K562 (cell line): ENCODE data around the gene FGR. TPM values are rescaled to one million over a fixed set of nuclear protein-coding genes. Genes with fewer than 3 reads are reported as not detected.

Source experiments
- E2F8 ChIP-seq: fragments of 450-650 bp; IDR thresholded peaks from 2 replicates; pipeline ENCODE4 v1.7.1; 2018; ENCODE audit warnings: mild to moderate bottlenecking, low read depth; ENCODE audit not compliant: partially characterized antibody
- FOXJ2 ChIP-seq: fragments of 200-800 bp; sonication (Bioruptor generic); IDR thresholded peaks from 2 replicates; pipeline ENCODE4 v1.6.1; 2016; ENCODE audit warnings: missing genetic modification characterization, missing compliant biosample characterization
- MEF2A ChIP-seq: IDR thresholded peaks from 2 replicates; pipeline ENCODE4 v1.6.1; 2011; ENCODE audit warnings: low read depth, mild to moderate bottlenecking, low read length, moderate library complexity; ENCODE audit not compliant: control insufficient read depth
- NCOR1 ChIP-seq: fragments of 450-650 bp; IDR thresholded peaks from 2 replicates; pipeline ENCODE4 v1.6.1; 2016; ENCODE audit warnings: mild to moderate bottlenecking, moderate library complexity
- NR2C2 ChIP-seq, 2 experiments: fragments of 200-800 bp in 1 of 2; sonication (Bioruptor generic) in 1 of 2; sonication (generic) in 1 of 2; formaldehyde crosslinking in 1 of 2; IDR thresholded peaks; 2 replicates each; pipeline versions ENCODE4 v1.6.1 to v1.8.0; 2016 to 2022; ENCODE audit warnings: mild to moderate bottlenecking in 1 of 2, missing compliant biosample characterization in 1 of 2, missing genetic modification characterization in 1 of 2, missing genetic modification reagents in 1 of 2
- NUFIP1 ChIP-seq: fragments of 450-650 bp; IDR thresholded peaks from 2 replicates; pipeline ENCODE4 v1.6.1; 2018; ENCODE audit not compliant: partially characterized antibody
- ZNF146 ChIP-seq: IDR thresholded peaks from one replicate; pipeline ENCODE4 v1.6.1; 2018; ENCODE audit warnings: missing compliant biosample characterization; ENCODE audit not compliant: unreplicated experiment
- polyA plus RNA-seq, 8 experiments: library from polyadenylated mRNA; depleted of rRNA in 4 of 8; stranded (reverse) in 5 of 8; unstranded in 3 of 8; fragments of >200 nt; fragmentation: Nextera tagmentation in 2 of 8; fragmentation: Illumina TruSeq in 1 of 8; extraction: Ambion mirVana in 2 of 8; extraction: Trizol in 1 of 8; gene quantifications; 2 replicates each; pipeline versions ENCODE4 v1.2.1 to v1.2.3, GENCODE V29; 2011 to 2014; ENCODE audit warnings: inconsistent platforms in 1 of 8, missing spikeins in 1 of 8
- total RNA-seq, 7 experiments: library from RNA; depleted of rRNA in 6 of 7; stranded (reverse); fragments of >200 nt in 6 of 7; fragmentation: Illumina TruSeq in 2 of 7; extraction: Trizol in 2 of 7; gene quantifications; 2 replicates each; pipeline versions ENCODE4 v1.2.1 to v1.2.3, GENCODE V29; 2011 to 2021; ENCODE audit warnings: low replicate concordance in 1 of 7
- TF ChIP-seq, protein P1 (sequence below): fragments of 450-650 bp; IDR thresholded peaks from 2 replicates; pipeline ENCODE4 v1.7.0; 2016; ENCODE audit warnings: borderline replicate concordance
- TF ChIP-seq, protein P2 (sequence below), 2 experiments: fragments of 450-650 bp; conservative IDR thresholded peaks; 2 replicates each; pipeline ENCODE4 v1.6.1; 2017; ENCODE audit warnings: mild to moderate bottlenecking in 2 of 2, moderate library complexity in 2 of 2

FGR gene
- total and polyA plus RNA-seq, 9 of the 15 experiments (the other 6 are each of a cell fraction or from before 2014, with no cell fraction given) = 0.04 to 0.11 TPM; not detected in 7

- TF ChIP-seq NR2C2 (CRISPR knock-in tag; IDR thresholded peaks at IDR 0.05) (no peak), NR2C2 (tag; IDR thresholded peaks at IDR 0.05) (no peak), ZNF146 (CRISPR knock-in tag) (no peak), NUFIP1 (no peak), FOXJ2 (no peak), E2F8 (no peak), MEF2A (no peak), NCOR1 (no peak)
- TF ChIP-seq, protein P1, sequence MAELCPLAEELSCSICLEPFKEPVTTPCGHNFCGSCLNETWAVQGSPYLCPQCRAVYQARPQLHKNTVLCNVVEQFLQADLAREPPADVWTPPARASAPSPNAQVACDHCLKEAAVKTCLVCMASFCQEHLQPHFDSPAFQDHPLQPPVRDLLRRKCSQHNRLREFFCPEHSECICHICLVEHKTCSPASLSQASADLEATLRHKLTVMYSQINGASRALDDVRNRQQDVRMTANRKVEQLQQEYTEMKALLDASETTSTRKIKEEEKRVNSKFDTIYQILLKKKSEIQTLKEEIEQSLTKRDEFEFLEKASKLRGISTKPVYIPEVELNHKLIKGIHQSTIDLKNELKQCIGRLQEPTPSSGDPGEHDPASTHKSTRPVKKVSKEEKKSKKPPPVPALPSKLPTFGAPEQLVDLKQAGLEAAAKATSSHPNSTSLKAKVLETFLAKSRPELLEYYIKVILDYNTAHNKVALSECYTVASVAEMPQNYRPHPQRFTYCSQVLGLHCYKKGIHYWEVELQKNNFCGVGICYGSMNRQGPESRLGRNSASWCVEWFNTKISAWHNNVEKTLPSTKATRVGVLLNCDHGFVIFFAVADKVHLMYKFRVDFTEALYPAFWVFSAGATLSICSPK = no peak
- TF ChIP-seq, protein P2, sequence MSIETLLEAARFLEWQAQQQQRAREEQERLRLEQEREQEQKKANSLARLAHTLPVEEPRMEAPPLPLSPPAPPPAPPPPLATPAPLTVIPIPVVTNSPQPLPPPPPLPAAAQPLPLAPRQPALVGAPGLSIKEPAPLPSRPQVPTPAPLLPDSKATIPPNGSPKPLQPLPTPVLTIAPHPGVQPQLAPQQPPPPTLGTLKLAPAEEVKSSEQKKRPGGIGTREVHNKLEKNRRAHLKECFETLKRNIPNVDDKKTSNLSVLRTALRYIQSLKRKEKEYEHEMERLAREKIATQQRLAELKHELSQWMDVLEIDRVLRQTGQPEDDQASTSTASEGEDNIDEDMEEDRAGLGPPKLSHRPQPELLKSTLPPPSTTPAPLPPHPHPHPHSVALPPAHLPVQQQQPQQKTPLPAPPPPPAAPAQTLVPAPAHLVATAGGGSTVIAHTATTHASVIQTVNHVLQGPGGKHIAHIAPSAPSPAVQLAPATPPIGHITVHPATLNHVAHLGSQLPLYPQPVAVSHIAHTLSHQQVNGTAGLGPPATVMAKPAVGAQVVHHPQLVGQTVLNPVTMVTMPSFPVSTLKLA (conservative IDR thresholded peaks at IDR 0.05) = no peak
Observed at GRCh38 chr1:27645071-27645415, 10.1 kb upstream of the FGR start (continued).
